H1 (cell line): ENCODE measurements around the gene ARHGAP1. TPM values are rescaled to one million over a fixed set of nuclear protein-coding genes. Genes with fewer than 3 reads are reported as not detected.

Experiments used
- BACH1 ChIP-seq: IDR thresholded peaks from 2 replicates; pipeline ENCODE4 v1.6.1; 2012; ENCODE audit warnings: low read length, improper control_type of control experiment
- CHD2 ChIP-seq: IDR thresholded peaks from 2 replicates; pipeline ENCODE4 v1.6.1; 2012; ENCODE audit warnings: low read length, improper control_type of control experiment
- CHD7 ChIP-seq: fragments of 300-600 bp; sonication (generic); IDR thresholded peaks from 2 replicates; pipeline ENCODE4 v1.7.1; 2012; ENCODE audit warnings: low read length, moderate library complexity, mild to moderate bottlenecking, inconsistent platforms; ENCODE audit not compliant: insufficient replicate concordance
- CREB1 ChIP-seq: IDR thresholded peaks from 2 replicates; pipeline ENCODE4 v1.6.1; 2012; ENCODE audit warnings: inconsistent platforms
- GTF2F1 ChIP-seq: IDR thresholded peaks from 2 replicates; pipeline ENCODE4 v1.6.1; 2012; ENCODE audit warnings: low read depth, low read length, improper control_type of control experiment, borderline replicate concordance
- JUND ChIP-seq: IDR thresholded peaks from 2 replicates; pipeline ENCODE4 v1.6.1; 2011; ENCODE audit warnings: mild to moderate bottlenecking, improper control_type of control experiment, low read length
- MAFK ChIP-seq: IDR thresholded peaks from 2 replicates; pipeline ENCODE4 v1.6.1; 2012; ENCODE audit warnings: low read depth, mild to moderate bottlenecking, improper control_type of control experiment, low read length
- POLR2AphosphoS5 ChIP-seq: IDR thresholded peaks from 2 replicates; pipeline ENCODE4 v1.6.1; 2011; ENCODE audit warnings: low read depth, low read length
- SIN3A ChIP-seq, 2 experiments: IDR thresholded peaks in 1 of 2; conservative IDR thresholded peaks in 1 of 2; 2 replicates each; pipeline ENCODE4 v1.6.1; 2011 to 2012; ENCODE audit warnings: low read length in 2 of 2, improper control_type of control experiment in 1 of 2, low read depth in 1 of 2, mild to moderate bottlenecking in 1 of 2
- TEAD4 ChIP-seq: IDR thresholded peaks from 2 replicates; pipeline ENCODE4 v1.6.1; 2012; ENCODE audit warnings: low read depth, low read length, inconsistent platforms, mixed read lengths
- polyA plus RNA-seq, 7 experiments: library from polyadenylated mRNA; depleted of rRNA in 3 of 7; stranded (reverse) in 5 of 7; unstranded in 2 of 7; fragments of >200 nt in 5 of 7; fragments of 200-250 nt in 2 of 7; gene quantifications; 1 replicate in 5 of 7; 2 replicates in 1 of 7; 4 replicates in 1 of 7; pipeline versions ENCODE4 v1.2.1 to v1.2.3, GENCODE V29; 2011 to 2013; ENCODE audit warnings: missing spikeins in 2 of 7, mixed read lengths in 2 of 7
- total RNA-seq: library from RNA; stranded (reverse); fragmentation: NEBNext Ultra II Directional; extraction: Animal tissue kit (Norgen Biotek cat#: 25700); gene quantifications from 2 replicates; pipeline ENCODE4 v1.2.1, GENCODE V29; 2021

Gene ARHGAP1
- total and polyA plus RNA-seq, 2 of the 8 experiments (the other 6 are each of a cell fraction or from before 2014, with no cell fraction given): 28.6 to 58.8 TPM

GRCh38 chr11:46722566-46723358, 22.3 kb upstream of the ARHGAP1 start (continued):
- TF ChIP-seq CHD7 (no peak), SIN3A (conservative IDR thresholded peaks at IDR 0.05 in 1 of 2, IDR thresholded peaks at IDR 0.05 in 1 of 2; ENCODE audit: low read depth in 1 of 2, low read length in 2 of 2) (no peak), JUND (no peak), TEAD4 (no peak), CHD2 (no peak), GTF2F1 (no peak), CREB1 (no peak), BACH1 (no peak), POLR2AphosphoS5 (no peak), MAFK (no peak)
